ENCODE results near the gene SLC25A42. TPM values are rescaled to one million over a fixed set of nuclear protein-coding genes. Genes with fewer than 3 reads are reported as not detected.
A peak's percentile ranks its signal among the peaks of the same experiment; 100 is the strongest.

Gene SLC25A42
- total and polyA plus RNA-seq, 2 of the 13 experiments (the other 11 are each of a cell fraction or from before 2014, with no cell fraction given) = 12.8 to 18.3 TPM

DNA sequence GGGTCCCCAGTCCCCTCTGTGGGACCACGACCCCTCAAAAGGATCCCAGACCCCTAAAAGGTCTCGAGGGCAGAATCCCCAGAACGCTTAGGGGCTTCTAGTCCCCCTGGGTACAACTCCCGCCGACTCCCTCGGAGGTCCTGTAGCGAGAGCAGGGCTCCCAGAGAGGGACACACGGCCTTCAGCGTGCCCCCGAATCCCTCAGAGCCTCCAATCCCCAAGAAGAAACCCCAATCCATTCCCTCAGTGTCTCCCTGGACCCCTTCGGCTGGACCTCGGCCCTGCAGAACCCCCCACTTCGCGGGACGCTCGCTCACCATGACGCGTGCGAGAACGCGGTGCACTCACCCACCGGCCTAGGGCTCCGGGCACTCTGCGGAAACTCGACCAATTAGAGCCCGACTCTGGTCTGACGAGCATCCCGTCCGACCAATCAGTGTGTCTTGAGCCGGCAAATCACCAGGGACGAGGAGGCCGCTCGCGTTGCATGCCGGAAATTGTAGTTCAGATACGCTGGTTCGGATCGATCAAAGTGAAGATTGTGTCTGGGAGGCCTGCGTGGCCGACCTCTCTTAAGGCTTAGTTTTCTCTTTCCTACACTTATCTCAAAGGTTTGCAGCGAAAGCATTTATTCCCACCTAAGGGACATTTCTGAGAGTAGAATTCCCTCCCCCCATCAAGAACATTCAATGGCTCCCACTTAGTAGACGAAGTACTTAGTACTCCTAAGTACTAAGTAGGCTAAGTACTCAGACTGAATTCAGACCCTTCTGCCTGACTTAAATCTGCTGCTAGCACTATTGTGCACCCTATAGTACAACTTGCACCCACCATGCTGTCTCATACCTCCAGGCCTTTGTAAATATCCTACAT is 74.6 kb downstream of the SLC25A42 start, which contains the start of gene TMEM161A (continued):
- TF ChIP-seq, protein P1, sequence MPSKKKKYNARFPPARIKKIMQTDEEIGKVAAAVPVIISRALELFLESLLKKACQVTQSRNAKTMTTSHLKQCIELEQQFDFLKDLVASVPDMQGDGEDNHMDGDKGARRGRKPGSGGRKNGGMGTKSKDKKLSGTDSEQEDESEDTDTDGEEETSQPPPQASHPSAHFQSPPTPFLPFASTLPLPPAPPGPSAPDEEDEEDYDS (CRISPR knock-in tag; IDR thresholded peaks at IDR 0.05) = peak; percentile 42; the same call in 1 of the 2 replicates
- no peak for TF ChIP-seq KLF9 (CRISPR knock-in tag; IDR thresholded peaks at IDR 0.05; ENCODE audit: low read depth)
- no peak for TF ChIP-seq ISL2 (CRISPR knock-in tag; IDR thresholded peaks at IDR 0.05)
- no peak for TF ChIP-seq MED13 (CRISPR knock-in tag; IDR thresholded peaks at IDR 0.05)
- TF ChIP-seq FOXJ3 (CRISPR knock-in tag; IDR thresholded peaks at IDR 0.05; ENCODE audit: borderline replicate concordance) = no peak
- TF ChIP-seq, protein P2, sequence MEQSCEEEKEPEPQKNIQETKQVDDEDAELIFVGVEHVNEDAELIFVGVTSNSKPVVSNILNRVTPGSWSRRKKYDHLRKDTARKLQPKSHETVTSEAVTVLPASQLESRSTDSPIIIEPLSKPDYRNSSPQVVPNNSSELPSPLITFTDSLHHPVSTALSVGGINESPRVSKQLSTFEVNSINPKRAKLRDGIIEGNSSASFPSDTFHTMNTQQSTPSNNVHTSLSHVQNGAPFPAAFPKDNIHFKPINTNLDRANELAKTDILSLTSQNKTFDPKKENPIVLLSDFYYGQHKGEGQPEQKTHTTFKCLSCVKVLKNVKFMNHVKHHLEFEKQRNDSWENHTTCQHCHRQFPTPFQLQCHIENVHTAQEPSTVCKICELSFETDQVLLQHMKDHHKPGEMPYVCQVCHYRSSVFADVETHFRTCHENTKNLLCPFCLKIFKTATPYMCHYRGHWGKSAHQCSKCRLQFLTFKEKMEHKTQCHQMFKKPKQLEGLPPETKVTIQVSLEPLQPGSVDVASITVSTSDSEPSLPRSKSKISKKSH (CRISPR knock-in tag; IDR thresholded peaks at IDR 0.05; ENCODE audit: borderline replicate concordance) = peak; percentile 79; the same call in 1 of the 2 replicates
- TF ChIP-seq ZNF331 (CRISPR knock-in tag; IDR thresholded peaks at IDR 0.05) = no peak; the same call in 1 of the 2 replicates
- TF ChIP-seq NR3C1 (CRISPR knock-in tag; IDR thresholded peaks at IDR 0.05) = no peak
- TF ChIP-seq YEATS4 (CRISPR knock-in tag; IDR thresholded peaks at IDR 0.05; ENCODE audit: borderline replicate concordance) = peak; percentile 64; the same call in 1 of the 2 replicates
- TF ChIP-seq SP5 (CRISPR knock-in tag; IDR thresholded peaks at IDR 0.05; ENCODE audit: borderline replicate concordance, low read depth) = no peak; the same call in 1 of the 2 replicates
- TF ChIP-seq NFKBIZ (CRISPR knock-in tag; IDR thresholded peaks at IDR 0.05) = no peak
- TF ChIP-seq ZNF556 (CRISPR knock-in tag; IDR thresholded peaks at IDR 0.05; ENCODE audit: borderline replicate concordance) = no peak
- TF ChIP-seq CAMTA2 (CRISPR knock-in tag; IDR thresholded peaks at IDR 0.05; ENCODE audit: borderline replicate concordance) = no peak
- TF ChIP-seq KDM2A (CRISPR knock-in tag; IDR thresholded peaks at IDR 0.05; ENCODE audit: borderline replicate concordance, low read depth) = peak; percentile 72
- no peak; the same call in 1 of the 2 replicates for TF ChIP-seq MXD3 (CRISPR knock-in tag; IDR thresholded peaks at IDR 0.05)
- no peak for TF ChIP-seq NKX3-1 (CRISPR knock-in tag; IDR thresholded peaks at IDR 0.05)
- no peak for TF ChIP-seq PPARG (CRISPR knock-in tag; conservative IDR thresholded peaks at IDR 0.05)
- no peak for TF ChIP-seq SOX6 (IDR thresholded peaks at IDR 0.05)
- no peak for TF ChIP-seq SOX6 (CRISPR knock-in tag; IDR thresholded peaks at IDR 0.05)
- TF ChIP-seq ETV6 (CRISPR knock-in tag; conservative IDR thresholded peaks at IDR 0.05) = peak; percentile 55; the same call in 1 of the 2 replicates
- peak; percentile 41; the same call in 1 of the 2 replicates for TF ChIP-seq HDAC1 (CRISPR knock-in tag; IDR thresholded peaks at IDR 0.05)
- TF ChIP-seq ZNF792 (CRISPR knock-in tag; IDR thresholded peaks at IDR 0.05) = no peak
- TF ChIP-seq SOX5 (CRISPR knock-in tag; IDR thresholded peaks at IDR 0.05; ENCODE audit: borderline replicate concordance) = no peak
- no peak for TF ChIP-seq ZNF30 (CRISPR knock-in tag; IDR thresholded peaks at IDR 0.05)
- TF ChIP-seq KDM3A (CRISPR knock-in tag; IDR thresholded peaks at IDR 0.05; ENCODE audit: low read depth) = no peak
- TF ChIP-seq SMYD3 (CRISPR knock-in tag; IDR thresholded peaks at IDR 0.05) = no peak
- no peak for TF ChIP-seq ZNF782 (CRISPR knock-in tag; IDR thresholded peaks at IDR 0.05; ENCODE audit: borderline replicate concordance)
- no peak for TF ChIP-seq RNF219 (CRISPR knock-in tag; IDR thresholded peaks at IDR 0.05)
- TF ChIP-seq JARID2 (CRISPR knock-in tag; IDR thresholded peaks at IDR 0.05; ENCODE audit: insufficient replicate concordance) = no peak

Data from HepG2 (cell line).